Stimulated activated CD4-positive, alpha-beta T cell treated with anti-CD3 and anti-CD28 coated beads, Interleukin-15, amount 100 ng/mL, for 48 hours (primary cell): ENCODE results near the gene ACOXL.

ENCODE experiments used
- DNase-seq, 2 donors: peaks; one replicate each; pipeline ENCODE4 v3.0.0-alpha.2; 2020; ENCODE audit warnings: low read depth in 2 of 2

The ACOXL gene

DNA sequence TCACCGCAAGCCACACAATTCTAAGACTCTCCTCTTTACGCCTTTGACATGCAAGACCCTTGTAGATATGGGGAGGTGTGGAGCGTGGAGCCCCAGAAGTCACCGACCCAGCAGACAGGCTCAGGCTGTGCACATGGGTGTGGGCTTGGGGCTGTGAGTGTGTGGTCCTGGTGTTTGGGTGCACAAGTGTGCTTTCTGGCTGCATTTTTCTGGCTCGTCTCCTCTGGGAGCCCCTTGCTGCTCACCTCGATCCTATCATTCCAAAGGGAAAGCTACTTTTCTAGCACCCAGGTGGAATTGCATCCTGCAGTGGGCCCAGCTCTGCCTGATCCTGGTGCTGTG is 143.0 kb downstream of the ACOXL start:
- no peak for DNase-seq

DNA sequence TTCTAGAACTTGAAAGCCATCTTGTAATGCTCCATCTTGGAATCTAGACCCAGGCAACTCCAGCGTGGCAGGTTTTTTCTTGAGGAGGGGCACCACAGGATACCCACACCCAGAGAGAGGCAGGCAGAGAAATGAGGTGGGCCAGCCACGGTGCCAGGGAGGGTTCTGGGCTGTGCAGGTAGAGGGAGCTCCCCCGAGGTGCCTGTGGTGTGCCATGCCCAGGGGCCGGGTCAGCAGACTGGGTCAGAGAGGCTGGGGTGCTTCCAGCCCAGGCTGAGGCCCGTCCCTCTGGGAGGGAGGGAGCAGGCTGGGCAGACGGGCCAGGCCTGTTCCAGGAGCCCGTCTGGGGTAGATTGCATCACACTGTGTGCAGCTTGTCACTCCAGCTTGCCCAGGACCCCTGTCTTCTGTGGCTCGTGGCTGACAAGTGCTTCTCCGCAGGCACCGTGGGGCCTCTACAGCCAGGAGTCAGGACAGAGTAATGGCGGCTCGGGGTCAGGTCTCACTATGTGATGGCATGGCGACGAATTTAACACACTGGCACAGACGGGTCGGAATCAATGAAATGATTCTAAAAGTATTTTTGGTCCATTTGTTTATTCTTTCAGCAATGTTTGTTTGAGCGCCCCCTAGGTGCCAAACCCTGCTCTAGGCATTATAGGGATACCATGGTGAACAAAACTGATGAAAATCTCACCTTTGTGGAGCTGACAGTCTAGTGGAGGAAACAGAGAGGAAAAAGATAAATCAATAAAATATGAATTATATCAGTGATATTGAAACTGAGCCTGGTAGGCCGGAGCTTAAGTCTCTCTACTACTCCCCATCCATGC is 144.0 kb downstream of the ACOXL start:
- no peak for DNase-seq

DNA sequence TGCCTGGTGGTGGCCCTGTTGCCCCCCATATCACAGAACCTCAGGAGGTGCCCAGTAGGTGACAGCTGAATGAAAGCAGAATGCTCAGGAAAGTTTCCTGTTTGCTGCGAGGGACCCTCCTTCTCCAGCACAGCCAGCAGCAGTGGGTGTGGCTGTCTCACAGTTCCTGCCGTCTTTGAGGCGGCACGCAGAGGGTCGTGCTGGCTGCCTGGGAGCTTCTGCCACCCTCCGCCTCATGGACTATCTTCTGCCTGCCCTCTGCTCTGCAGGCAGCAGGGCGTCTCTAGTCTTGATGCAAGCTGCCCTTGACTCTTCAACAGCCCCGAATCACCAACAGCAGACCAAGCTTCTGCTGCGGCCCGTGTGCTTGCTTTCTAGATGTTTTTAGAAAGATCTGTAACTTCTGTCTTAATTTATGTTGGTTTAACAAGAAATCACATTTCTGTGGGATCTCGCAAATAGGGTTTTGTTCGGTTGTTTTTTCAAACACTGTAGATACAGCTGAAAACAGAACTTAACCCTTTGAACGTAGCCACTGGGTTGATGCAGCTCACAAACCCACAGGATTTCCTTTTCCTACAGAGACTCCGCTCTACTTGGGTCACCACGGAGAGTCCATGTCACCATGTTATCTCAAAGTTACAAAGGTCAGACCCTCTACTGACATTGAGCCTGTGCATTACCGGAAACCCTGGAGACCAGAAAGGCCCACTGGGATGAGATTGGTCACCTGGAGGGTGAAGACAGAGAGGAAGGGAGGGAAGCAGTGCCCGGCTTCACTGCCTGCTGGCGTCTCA is 144.9 kb downstream of the ACOXL start:
- no peak for DNase-seq

DNA sequence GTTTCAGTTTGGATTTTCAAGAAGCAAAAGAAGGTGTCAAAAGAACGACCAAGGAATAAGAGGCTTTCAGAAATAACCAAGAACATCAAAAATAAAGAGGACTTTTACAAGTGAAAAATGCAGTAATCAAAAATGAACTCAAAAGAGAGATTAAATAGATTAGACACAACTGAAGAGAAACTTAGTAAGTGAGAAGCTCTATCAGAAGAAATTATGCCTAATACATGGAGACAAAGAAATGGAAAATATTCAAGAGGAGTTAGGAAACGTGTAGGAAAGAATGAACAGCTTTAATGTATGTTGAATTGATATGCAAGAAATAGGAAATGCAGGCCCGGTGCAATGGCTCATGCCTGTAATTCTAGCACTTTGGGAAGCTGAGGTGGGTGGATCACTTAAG is 145.8 kb downstream of the ACOXL start:
- DNase-seq, result no peak

DNA sequence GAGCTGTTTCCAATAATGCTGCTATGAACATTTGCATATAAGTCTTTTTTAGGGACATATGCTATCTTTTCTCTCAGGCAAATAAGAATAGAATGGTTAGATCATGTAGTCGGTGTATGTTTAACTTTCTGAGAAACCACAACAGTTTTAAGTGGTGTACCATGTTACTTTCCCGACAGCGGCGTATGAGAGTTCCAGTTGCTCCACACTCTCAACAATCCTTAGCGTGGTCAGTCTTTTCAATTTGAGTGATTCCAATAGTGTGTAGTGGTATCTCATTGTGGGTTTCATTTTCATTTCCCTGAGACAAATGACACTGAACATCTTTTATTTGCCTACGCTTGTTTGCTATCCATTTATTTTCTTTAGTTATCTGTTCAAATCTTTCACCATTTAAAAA is 149.5 kb downstream of the ACOXL start:
- DNase-seq, result no peak

DNA sequence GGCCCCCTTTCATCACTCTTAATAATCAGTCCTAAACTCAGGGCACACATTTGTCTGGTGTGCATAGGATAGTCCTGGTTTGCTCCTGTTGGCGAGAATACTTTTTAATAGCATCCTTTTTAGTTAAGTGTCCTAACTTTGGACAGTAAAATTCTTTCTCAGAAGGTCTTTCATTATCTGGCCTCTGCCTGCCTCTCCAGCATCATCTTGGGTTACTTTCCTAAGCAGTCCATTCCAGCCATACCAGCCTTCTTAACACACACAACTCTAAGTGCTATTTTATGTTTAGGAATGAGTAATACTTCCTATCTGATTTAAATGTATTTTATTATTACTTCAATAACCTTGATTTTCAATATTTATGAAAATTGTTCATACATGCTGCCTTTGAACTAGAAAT is 151.0 kb downstream of the ACOXL start:
- DNase-seq, result no peak

DNA sequence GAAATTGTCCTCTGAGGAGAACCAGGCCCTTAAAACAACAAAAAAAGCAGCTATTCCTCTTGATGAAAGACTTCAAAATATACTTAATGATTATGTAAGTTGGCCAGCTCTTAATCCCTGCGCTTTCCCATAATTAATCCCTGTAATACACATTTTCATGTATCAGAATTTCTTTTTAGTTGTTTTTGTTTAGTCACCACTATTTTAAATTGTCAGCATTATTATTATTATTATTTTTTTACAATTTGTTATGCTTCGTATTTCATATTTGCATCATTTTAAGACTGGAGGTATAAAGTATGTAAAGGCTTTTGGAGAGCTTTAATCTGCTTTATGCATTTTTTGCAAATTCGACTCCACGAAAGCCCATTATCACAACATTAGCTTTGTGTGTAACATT is 152.9 kb downstream of the ACOXL start:
- DNase-seq, result no peak

DNA sequence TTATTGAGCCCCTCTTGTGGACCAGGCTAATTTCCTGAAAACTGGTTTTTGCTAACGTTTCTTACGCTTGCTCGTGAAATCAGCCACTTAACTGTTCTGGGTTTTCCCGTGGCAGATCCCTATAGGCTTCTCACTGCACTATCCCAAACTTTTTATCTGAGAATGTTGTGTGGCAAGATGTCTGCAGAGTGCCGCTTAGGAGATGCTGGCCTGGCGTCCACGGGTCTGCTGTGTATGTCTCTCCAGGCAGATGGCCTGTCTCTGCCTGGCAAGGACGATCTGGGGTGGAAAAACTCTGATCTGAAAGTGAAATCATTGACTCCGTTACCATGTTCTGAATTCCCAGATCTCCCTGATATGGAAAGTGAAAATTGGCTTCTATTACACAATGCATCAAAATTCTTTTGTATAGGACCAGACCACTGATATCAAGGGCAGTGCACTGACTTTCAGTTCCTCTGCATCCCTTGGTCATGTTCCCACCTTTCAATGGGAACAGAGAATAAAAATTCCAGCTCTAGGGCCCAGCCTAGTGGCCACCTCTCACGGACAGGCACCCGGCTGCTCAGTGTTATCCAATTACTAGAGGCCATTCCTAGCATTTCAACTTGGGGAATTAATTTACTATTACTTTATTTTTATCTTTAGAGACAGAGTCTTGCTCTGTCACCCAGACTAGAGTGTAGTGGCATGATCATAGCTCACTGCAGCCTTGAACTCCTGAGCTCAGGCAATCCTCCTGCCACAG is 154.6 kb downstream of the ACOXL start:
- DNase-seq, result no peak

DNA sequence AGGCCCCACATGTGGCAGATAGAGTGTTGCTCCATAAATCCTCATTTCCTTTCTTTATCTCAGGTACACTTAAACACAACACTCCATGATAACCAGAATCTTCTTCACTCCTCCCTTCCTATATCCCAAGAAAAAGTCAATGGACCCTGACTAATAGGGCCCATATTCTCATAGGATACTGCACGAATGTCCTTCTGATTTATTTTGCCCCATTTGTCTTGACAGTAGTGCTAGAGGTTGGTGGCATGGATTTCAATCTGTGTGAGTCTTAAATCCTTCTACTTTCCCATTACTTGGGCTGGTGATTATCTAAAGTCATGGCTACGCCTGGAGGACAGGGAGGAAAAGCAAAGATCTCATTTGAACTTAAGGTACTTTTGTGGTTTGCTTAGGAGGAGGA is 156.0 kb downstream of the ACOXL start:
- DNase-seq, result no peak

DNA sequence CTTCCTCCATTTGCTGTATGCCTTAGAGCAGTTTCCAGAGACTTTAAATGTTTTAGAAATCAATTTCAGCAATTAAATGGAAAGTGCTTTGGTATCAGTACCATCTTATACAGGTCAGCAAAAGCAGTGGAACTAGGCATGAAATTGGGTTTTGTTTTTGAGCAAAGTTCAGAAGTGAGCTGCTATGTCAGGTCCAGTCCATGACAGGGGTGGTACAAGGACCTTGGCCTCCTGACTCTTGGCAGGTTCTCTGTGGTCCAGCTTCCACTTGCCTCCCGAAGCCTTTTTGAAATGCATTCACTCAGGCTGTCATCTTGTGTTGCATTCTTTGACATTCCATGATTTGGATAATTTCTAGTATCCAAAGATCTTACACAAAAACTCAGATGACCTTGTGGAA is 159.3 kb downstream of the ACOXL start:
- no peak for DNase-seq

DNA sequence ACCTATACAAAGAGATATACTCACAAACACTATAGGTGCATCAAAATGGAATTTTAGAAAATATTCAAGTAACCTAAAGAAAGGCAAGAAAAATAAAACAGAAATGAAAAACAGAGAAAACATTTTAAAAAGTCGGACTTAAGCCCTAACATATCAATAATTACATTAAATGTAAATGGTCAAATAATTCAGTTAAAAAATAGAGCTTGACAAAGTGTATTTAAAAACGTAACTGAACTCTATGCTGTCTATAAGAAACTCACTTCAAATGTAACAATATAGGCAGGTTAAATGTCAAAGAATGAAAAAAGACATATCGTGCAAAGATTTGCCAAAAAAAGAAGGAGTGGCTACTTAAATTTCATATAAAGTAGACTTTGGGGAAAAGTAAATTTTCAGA is 163.9 kb downstream of the ACOXL start:
- DNase-seq, result no peak

DNA sequence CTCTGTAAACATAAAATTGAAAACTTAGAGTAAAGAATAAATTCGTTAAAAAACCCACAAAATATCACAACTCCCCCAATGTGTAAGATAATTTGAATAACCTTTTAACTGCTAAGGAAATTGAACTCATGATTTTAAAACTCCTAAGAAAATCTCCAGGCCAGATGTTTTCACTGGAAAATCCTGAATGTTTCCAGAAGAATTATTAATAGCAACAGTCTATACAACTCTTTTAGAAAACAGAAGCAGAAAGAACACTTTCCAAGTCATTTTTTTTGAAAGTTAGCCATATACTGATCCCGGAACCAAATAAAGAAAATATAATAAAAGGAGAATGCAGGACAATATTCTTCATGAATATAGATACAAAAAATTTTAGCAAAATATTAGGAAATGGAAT is 165.6 kb downstream of the ACOXL start:
- DNase-seq, result no peak

DNA sequence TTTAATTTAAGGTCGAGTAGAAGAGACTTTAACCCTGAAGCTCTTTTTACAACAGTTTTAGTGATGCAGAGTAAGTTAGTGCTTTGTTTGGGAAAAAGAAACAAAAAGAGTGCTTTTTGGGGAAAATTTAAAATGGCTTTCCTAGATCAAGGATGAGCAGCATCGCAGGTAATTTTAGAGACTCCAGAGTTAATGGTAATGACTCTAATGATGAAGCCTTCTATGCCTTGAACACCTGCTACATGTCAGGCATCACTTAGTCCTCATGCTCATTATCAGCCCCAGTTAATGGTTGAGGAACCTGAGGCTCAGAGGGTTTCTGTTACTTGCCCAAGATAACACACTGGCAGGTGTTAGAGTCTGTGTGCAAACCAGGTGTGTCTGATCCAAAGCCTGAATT is 167.8 kb downstream of the ACOXL start:
- no peak for DNase-seq

DNA sequence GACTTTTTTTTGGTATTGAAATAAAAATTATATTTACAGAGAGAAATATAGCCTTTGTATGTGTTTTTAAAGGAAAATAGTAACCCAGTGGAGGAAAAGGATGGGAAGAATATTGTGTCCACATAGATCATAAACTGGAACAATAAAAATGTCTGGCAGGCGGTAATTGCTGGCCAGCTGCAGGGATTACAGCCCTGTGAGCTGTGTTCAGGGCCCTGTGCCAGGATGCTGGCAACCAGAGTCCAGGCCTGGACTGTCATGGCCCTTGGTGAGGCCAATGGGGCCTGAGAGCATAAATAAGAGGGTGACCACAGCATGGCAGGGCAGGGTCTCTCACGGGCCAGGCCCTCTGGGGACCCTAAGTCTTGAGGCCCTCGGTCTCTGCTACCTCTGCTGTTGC is 171.2 kb downstream of the ACOXL start:
- DNase-seq, result no peak

DNA sequence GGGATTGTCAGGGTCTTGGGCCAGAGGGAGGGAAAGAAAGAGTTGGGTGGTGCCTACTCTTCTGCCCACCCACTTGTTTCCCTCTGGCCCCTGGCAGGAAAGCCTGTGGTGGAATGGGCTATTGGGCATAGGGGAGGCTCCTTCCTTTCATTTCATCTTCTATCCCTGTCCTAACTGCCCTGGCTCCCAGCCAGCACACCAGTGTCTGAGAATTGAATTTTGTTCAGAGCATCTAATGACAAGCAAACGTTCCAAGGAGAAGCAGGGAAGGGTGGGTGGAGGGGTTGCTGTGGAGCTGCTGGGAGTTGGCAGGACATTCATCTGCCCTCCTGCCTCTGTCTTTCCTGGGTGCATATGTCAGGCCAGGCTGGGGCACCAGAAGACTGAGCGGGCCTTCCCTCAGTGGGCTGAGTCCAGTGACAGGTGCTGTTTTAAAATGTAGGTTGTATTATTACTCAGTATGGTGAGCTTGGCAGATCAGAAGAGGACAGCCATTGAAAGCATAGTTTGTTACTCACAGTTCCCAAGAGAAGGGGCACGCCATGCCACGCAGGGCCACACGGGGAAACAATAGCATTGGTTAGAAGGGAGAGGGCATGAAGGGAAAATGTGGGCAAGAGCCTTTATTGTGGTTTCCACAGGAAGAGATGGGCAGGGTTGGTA is 171.9 kb downstream of the ACOXL start:
- no peak for DNase-seq

DNA sequence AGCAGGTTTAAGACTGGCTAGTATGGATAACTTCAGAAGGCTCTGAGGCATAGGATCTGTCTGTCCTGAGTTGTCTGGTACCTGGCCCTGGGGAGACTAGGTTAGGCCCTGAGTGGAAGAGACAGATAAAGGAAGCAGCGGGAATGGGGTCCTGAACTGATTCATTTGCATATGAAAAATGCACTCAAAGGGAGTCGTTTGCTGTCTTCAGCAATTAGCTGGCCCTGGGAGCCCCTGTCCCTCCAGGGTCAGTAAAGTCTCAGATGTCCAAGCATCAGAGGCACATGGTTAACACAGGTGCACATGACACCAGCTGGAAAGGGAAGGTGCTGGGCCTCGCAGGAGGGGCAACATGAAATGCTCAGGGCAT is 172.4 kb downstream of the ACOXL start:
- no peak for DNase-seq

DNA sequence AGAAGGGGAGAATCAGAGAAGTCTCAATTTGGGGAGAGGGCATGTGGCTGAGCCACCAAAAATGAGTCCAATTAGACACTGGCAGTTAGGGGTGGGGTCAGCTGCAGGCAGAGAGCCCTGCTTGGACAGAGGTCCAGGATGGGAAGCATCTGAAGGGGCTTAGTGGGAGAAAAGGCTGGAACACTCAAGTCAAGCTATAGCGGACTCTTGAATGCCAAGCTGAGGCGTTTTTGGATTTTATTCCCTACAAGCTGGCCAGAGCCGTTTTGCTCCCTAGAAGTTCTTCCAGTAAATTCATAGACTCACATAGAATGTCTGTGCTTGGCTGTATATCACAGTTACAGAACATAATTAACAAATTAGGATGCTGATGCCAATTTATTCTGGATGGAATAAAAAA is 172.8 kb downstream of the ACOXL start:
- DNase-seq, result no peak

DNA sequence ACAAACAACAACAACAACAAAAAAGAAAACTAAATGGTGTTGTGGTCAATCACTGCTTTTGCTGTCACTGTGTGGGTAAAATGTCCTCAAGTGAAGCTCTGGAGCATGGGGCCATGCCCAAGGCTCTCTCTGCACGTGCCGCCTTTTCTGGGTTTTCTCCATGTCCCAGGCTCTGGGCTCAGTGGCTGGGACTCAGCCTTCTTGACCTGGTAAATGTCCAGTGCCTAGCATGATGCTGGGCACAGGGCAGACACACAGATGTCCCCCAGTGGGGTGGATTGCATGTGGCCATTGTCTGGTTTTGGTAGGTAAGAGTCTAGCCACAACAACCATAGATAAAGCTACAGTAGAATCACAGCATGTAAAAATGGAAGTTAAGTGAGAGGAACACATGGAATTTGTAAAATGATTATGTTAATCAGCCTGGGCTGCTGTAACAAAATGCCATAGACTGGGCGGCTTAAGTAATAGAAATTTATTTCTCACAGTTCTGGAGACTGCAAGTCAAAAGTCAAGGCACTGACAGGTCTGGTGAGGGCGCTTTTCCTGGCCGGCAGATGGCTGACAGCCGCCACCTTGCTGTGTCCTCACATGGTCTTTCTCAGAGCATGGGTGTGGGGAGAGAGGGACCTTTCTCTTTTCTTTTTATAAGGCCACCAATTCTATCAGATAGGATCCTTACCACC is 174.4 kb downstream of the ACOXL start:
- no peak for DNase-seq

DNA sequence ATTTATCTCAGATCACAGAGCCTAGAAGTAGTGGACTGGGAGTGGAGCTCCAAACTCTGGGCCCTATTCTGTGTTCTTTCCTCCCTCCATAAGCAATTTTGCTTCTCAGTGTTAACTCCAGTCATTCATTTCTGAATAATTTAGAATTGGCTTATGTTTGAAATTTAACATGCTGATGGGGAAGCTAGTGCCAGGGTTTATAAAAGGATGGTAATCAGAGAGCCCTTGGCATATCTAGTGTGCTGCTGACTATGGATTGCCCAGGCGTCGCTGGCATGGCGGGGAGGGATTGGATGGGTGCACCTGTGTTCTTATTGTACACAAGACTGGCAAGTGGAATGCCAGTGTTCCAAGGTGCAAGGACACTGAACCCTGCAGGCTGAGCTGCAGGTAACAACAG is 177.1 kb downstream of the ACOXL start:
- DNase-seq, result no peak

DNA sequence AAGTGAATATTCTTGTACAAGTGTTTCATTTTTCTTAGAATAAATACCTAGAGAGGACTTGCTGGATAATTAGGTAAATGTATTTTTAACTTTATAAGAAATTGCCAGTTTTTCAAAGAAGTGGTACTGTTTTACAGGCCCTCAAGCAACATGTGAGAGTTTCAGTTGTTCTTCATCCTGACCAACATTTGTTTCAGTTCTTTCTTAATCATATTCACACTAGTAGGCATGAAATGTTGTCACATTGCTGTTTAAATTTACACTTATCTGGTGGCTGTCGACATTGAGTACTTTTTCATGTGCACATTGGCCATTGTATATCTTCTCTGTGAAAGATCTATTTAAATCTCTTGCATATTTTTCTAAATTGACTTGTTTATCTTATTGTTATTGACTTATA is 178.1 kb downstream of the ACOXL start:
- no peak for DNase-seq

DNA sequence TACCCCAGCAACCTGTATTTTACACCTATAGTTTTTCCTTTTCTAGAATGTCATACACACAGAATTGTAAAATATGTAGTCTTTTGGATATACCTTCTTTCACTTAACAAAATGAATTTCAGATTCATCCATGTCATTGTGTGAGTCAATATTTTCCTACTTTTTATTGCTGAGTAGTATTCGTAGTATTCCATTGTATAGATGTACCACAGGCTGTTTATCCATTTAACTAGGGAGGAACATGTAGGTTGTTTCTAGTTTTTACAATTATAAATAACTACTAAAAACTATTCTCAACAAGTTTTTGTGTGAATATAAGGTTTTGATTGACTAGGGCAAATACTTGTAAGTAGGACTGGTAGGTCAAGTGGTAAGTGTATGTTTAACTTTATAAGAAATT is 187.4 kb downstream of the ACOXL start:
- DNase-seq, result no peak

DNA sequence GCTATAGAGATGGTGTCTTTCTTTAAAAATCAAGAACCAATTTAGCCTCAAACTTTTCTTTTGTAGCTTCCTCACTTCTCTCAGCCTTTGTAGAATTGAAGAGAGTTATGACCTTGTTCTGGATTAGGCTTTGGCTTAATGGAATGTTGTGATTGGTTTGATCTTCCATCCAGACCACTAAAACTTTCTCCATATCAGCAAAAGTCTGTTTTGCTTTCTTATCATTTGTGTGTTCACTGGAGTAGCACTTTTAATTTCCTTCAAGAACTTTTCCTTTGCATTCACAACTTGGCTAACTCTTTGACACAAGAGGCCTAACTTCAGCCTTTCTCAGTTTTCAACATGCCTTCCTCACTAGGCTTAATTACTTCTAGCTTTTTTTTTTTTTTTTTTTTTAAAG is 193.1 kb downstream of the ACOXL start:
- DNase-seq, result no peak
